GM12801 (cell line): ENCODE results near the gene VPS11.

ENCODE experiments used
- CTCF ChIP-seq: IDR thresholded peaks from one replicate; pipeline ENCODE4 v1.5.1; 2011; ENCODE audit warnings: control low read depth; ENCODE audit not compliant: insufficient read length; ENCODE audit errors: extremely low read depth

The VPS11 gene

GRCh38 chr11:119087747-119088241 is 20.2 kb downstream of the VPS11 start:
- TF ChIP-seq CTCF, result no peak

- no peak for TF ChIP-seq CTCF
Observed at GRCh38 chr11:119088406-119088805, 20.8 kb downstream of the VPS11 start.

DNA sequence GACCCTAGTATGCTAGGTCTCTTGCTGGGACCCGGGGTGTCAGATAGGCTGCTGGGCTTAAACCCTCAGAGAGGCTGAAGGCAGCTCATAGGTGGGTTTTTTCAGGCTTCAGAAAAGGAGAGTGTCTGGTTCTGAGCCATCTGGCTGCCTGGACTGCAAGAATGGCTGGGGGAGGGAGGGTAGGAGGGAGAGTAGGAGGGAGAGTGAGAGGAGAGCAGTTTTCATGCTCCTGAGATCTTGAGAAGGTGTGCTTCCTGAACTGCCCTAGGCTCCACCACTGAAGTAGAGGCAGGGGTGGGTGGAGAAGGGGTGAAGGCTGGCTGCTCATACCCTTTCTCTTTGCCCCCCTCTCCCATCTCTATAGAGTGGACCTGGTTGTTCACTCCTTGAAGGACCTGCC is 21.7 kb downstream of the VPS11 start:
- TF ChIP-seq CTCF, result no peak

DNA sequence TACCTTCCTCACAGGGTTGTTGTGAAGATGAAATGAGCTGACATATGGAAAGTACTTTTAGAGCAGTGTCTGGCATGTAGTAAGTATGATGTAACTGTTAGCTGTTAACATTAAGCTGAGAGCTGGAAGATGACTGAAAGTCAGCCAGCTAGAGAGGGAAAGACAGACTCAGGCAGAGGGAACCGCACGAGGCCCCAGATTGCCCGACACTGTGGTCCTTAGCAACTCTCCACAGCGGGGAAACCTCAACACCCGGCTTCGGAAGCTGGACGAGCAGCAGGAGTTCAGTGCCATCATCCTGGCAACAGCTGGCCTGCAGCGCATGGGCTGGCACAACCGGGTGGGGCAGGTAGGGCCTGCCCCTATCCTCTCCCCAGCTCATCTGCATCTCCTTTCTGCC is 23.6 kb downstream of the VPS11 start:
- TF ChIP-seq CTCF, result no peak

GRCh38 chr11:119091966-119092879 is 24.6 kb downstream of the VPS11 start:
- TF ChIP-seq CTCF, result no peak

DNA sequence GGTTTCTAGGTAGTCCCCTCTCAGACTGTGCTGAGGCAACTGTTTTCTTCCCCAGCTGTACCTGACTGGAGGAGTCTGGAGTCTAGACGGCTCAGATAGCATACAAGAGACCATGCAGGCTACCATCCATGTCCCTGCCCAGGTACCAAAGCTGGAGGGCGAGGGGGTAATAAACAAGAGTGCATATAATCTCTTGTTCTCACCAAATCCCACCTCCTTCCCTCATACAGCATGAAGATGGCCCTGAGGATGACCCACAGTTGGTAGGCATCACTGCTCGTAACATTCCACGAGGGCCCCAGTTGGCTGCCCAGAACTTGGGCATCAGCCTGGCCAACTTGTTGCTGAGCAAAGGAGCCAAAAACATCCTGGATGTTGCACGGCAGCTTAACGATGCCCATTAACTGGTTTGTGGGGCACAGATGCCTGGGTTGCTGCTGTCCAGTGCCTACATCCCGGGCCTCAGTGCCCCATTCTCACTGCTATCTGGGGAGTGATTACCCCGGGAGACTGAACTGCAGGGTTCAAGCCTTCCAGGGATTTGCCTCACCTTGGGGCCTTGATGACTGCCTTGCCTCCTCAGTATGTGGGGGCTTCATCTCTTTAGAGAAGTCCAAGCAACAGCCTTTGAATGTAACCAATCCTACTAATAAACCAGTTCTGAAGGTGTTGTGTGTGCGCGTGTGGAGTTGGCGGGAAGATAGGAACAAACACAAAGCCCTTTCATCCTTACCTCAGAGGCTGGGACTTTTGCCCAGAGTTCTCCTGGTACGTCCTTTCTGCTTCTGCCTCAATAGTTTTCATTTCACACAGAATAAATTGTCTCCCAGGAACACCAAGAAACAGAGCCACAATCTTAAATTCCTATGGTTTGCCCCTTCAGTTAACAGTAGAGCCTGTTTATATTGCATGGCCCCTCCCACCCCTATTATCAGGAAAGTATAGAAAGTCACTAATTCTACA is 25.5 kb downstream of the VPS11 start:
- TF ChIP-seq CTCF, result no peak
